Activated T-cell treated with anti-CD3 and anti-CD28 coated beads for 48 hours (primary cell): Measurements from ENCODE around the gene MYPN.
"Not testable (repeated sequence)": the region's sequence is repeated elsewhere in the genome, so short reads cannot be mapped to it uniquely, and the experiment has no call there.

Source experiments
- DNase-seq: peaks from one replicate; pipeline ENCODE4 v3.0.0-alpha.2; 2020; ENCODE audit warnings: low read depth

The MYPN gene

GRCh38 chr10:68172324-68172723 lies 63.0 kb downstream of the MYPN start:
- no peak for DNase-seq

DNA sequence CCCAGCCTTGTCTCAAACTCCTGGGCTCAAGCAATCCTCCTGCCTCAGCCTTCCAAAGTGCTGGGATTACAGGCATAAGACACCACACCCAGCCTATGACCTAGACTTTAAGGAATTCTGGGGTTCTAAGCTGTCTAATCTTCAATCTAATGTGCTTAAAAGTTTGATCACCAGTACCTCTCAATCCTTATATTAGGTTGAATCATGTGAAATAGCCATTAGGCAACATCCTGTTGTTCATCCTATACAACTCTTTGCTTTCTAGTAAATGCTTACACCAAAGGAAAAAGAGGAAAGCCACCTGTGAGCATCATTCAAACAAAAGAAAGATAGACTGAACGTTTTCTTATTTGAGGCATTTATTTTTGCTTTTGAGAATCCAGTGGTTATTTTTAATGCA lies 66.7 kb downstream of the MYPN start:
- DNase-seq, result no peak

- DNase-seq, result no peak
Observed at GRCh38 chr10:68176797-68177196, 67.5 kb downstream of the MYPN start.

GRCh38 chr10:68178592-68178991 lies 69.3 kb downstream of the MYPN start:
- DNase-seq, result no peak

GRCh38 chr10:68179016-68179415 lies 69.7 kb downstream of the MYPN start:
- no peak for DNase-seq

DNA sequence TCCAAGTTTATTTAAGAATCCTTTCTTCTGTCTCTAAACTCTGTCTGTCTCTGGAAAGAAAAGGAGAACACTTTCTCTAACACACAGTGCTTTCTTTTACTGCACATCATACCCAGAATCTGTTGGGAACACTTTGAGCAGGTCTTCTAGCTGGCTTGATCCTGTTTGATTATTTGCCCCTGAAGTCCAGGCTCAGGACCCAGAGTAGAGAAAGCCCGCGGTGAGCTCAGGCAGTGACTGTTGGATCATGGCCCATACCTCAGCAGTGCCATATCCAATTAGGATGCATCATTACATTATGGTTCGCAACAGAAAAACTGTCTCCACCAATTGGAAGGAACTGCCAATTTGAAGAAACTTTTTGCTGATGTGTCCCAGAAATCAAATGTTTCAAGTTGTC lies 71.2 kb downstream of the MYPN start:
- DNase-seq, result no peak

DNA sequence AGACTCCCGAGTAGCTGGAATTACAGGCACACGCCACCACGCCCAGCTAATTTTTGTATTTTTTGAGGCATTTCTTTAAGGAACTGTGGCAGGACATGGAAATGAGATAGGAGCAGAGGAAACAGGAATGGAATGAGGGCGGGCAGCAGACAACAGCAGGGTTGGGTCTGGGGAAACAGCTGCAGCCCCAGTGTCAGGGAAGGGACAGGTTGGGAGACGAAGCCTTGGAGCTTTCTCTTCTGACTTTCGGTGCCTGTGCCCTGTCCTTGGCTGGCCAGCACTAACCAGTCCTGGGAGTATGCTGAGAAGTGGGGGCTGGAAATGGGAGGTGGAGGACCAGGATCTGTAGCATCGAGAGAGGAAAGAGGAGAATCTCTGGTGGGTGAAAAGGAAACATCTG lies 75.3 kb downstream of the MYPN start:
- no peak for DNase-seq

DNA sequence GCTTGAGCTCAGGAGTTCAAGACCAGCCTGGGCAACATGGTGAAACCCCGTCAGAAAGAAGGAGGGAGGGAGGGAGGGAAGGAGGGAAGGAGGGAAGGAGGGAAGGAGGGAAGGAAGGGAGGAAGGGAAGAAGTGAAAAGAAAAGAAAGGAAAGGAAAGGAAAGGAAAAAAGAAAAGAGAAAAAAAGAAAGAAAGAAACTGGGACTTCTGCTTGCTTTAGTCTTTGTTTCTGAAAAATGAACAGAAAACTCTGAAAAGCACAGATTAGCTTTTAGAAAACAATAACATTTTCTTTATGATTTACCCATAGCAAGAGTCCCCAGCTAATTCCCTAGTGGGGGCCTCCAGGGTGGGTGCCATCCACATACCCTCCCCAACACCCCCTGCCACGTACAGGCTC lies 75.8 kb downstream of the MYPN start:
- no peak for DNase-seq

GRCh38 chr10:68188835-68189234 lies 79.5 kb downstream of the MYPN start:
- DNase-seq, result no peak

GRCh38 chr10:68192113-68192512 lies 82.8 kb downstream of the MYPN start:
- no peak for DNase-seq

DNA sequence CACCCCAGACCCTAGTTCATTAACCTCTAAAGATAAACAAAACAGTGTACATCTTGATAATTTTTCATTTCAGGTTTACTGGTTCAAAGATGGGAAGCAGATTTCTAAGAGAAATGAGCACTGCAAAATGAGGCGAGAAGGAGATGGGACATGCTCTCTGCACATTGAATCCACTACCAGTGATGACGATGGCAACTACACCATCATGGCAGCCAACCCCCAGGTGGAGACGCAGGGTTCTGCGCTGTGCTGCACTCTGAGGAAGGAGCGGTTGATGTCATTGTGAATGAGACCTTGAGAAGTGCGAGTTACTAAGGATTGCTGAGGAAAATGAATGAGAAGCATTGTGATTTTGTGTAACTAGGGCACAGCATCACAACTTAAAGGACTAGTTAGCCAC lies 85.0 kb downstream of the MYPN start:
- DNase-seq, result no peak

- DNase-seq, result not testable (repeated sequence)
Observed at GRCh38 chr10:68195776-68196175, 86.5 kb downstream of the MYPN start.

GRCh38 chr10:68196701-68197100 lies 87.4 kb downstream of the MYPN start:
- no peak for DNase-seq

DNA sequence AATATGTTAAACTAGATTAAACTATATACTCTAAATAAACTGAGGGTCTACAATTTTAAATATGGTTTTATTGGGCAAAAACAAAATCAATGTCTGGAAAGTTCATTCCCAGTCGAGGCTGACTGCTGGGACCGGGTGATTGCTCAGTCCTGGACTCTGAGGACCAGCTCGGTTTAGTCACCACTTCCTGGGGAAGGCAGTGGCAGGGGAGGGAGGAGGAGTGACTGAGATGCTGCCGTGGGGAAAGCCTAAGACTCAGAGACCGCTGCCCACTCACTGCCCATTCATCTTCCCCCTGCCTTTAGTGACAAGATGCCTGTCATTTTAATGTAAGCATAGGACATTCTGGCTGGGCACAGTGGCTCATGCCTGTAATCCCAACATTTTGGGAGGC lies 93.7 kb downstream of the MYPN start:
- DNase-seq, result no peak

DNA sequence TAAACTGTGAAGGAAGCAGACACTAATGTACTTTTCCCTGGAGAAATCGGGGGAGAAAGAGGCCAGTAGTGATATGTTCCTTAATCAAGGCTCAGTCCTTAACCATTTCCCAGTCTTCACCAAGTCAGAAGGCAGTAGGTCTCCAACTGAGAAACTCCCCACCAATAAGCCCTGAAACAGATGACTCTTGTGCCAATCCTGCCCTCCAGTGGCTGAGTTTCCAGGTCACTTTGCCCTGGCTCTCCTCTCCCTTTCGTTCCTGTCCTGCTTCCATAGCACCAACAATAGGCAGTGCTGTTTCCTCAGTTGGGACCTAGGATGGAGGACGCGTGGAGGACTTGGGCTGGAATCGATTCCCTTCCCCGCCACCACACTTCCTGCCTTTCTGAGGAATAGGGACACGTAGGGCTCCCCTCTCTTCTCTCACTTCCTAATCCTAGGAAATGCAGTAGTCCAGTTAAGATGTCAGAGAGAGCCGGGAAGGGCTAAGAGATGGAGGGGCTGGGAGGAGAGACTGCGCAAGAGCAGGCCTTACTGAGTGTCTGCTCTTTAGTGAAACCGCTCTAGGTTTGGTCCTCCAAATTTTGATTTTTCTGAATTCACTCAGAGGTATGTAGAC lies 99.2 kb downstream of the MYPN start:
- DNase-seq, result no peak

DNA sequence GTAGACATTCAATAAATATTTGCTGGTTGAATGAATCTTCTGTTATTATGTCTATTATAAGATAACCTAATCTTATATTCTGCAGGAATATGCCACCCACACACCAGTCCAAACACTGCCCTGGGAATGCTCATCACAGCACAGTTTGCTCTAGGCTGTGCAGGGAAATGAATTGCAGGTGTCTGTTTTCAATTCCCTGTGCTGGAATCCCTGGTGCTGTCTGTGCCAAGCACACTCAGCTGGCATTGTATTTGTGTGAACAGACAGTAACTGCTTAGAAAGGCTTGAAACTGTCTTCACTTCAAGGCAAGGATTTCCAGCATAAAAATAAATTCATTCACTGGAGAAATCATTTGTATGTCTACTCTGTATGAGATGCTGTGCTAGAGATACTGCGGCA lies 102.4 kb downstream of the MYPN start:
- DNase-seq, result no peak

- DNase-seq, result no peak
Observed at GRCh38 chr10:68212721-68213352, 103.5 kb downstream of the MYPN start.

DNA sequence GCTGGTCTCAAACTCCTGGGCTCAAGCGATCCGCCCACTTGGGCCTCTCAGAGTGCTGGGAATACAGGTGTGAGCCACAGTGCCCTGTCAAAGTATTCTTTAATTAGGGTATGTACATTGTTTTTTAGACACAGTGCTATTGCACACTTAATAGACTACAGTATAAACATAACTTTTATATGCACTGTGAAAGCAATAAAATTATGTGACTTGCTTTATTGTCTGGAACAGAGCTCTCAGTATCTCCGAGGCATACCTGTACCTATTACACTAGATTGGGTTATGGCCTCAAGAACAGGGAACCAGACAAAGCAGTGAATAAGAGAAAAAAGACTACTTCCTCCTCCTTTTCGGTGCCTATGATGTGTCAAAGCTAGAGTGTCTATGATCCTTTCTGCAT lies 109.5 kb downstream of the MYPN start:
- no peak for DNase-seq

- DNase-seq, result no peak
Observed at GRCh38 chr10:68221196-68221595, 111.9 kb downstream of the MYPN start.

DNA sequence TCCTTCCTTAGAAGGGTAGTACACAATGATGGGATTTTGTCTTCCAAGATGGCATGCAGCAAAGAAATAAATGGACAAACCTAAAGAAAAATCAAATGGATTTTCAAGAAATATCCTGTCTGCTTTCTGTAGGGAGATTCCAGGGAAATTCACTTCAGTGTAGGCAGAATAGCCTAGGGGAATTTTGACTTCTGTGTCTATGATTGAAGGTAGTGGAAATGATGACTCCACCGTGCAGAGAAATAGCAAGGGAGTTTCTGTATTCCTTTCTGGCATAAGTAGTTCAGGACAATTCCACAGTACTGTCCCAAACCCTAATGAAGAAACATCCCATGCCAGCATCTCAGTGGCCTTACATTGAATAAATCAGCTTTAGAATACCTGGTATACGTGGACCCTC lies 113.1 kb downstream of the MYPN start:
- DNase-seq, result no peak

DNA sequence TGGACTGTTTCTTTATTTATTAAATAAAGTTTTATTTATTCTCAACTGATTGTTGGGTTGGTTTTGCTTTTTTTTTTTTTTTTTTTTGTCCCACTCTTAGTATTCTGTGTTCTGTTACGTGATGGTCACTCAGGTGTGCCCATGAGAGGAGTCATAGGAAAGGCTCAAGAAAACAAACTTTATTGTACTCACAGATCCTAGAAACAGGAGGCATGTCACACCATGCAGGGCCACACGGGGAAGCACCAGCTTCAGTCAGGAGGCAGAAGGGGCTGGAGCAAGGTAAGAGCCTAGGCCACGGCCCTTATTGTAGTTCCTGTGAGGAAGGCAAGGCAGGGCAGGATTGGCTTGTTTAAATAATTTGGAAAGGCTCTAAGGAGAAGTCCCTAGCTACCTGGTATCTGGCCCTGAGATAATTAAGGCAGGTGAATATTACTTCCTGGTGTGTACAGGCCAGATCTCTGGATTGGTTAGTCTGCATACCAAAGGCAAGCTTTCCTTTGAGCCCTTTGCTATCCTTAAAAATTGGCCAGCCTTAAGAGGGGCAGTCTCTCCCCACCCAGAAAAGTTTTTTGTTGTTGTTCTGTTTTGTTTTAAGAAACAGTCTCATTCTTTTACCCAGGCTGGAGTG lies 114.4 kb downstream of the MYPN start:
- DNase-seq, result no peak

- DNase-seq, result no peak
Observed at GRCh38 chr10:68224810-68225209, 115.5 kb downstream of the MYPN start.

DNA sequence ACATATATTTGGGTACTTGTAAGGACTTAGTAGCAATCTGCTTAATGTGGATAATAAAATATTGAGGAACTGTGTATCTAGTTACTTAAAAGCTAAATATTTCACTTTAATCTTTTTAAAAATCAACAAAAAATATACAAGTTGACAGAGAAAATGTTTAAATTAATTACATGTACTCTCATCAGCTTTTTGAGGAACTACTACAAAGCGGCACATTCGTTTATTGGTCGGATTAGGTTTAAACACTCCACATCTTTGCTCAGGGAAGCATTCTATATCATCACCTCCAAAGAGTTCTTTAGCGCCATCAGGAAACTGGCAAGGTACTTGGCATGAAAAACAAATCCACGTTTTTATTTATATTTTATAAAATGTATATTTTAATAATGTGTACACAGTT lies 121.0 kb downstream of the MYPN start:
- DNase-seq, result no peak
